GM04504 (cell line): Measurements from ENCODE around the gene MPPE1.
"Not testable (repeated sequence)": the region's sequence is repeated elsewhere in the genome, so short reads cannot be mapped to it uniquely, and the experiment has no call there.

Source experiments
- DNase-seq: peaks from one replicate; pipeline ENCODE4 v3.0.0-alpha.2; 2012; ENCODE audit warnings: low read depth

The MPPE1 gene, protein sequence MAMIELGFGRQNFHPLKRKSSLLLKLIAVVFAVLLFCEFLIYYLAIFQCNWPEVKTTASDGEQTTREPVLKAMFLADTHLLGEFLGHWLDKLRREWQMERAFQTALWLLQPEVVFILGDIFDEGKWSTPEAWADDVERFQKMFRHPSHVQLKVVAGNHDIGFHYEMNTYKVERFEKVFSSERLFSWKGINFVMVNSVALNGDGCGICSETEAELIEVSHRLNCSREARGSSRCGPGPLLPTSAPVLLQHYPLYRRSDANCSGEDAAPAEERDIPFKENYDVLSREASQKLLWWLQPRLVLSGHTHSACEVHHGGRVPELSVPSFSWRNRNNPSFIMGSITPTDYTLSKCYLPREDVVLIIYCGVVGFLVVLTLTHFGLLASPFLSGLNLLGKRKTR

DNA sequence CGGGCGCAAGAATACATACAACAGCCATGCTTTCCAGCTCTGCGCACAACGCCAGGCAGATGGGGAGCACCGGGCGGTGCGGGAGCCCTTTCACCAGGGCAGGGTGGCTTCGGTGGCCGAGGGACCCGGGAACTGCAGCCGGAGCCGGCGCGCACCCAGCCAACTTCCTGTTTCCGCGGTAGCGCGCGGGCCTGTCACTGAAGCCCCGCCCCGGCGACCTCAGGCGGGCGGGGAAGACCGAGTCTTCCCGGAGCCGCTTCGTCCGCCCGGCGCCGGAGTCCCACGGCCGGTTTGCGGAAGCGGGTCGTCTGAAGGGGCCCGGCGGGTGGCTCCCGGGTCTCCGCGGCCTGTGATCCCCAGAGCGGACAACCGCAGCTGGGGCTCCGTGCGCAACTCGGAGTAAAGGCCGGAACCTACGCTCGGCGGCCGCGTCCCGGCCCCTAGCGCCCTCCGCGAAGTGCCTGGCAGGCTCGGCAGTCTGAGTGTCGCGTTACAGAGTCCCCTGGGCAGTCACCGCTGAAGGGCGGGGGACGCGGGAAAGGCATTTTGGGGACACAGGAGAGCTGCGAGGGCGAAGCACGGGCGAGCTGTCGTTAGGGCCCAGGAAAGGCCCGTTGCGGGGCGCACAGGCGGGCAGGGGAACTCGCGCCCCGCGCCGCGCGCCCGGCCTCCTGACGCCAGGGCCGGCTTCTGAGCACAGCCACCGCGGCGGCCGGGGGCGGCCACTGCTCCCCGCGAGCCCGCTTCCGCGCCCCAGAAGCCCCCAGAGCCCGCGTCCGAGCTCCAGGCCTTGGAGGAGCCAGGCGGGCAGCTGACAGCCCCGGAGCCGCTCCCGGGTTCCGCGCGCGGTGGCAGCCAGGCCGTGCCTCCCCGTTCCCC, at the start of gene MPPE1:
MPPE1 (minus strand) TSS at position 136 of the 879 bp plus-strand sequence. CDS start 11,053 bp downstream, outside the sequence.
- peak; percentile 74 for DNase-seq

DNA sequence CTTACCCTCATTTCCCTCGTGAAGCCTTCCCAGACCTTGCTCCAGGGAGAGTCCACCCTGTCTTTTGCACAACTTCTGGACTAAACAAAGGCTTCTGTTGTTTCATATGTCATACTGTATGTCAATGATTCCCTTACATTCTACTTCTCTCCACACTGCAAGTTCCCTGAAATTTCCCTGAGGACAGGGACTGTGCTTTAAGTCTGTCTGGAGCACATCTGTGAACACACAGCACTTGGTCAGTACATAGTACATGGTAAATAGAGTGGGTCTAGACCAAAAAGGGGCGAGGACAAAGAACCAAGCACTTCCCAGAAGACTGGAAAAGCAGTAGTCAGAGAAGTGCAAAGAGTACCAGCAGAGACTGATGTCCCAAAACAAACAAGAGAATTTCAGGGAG, 49.5 kb upstream of the MPPE1 start:
- no peak for DNase-seq

GRCh38 chr18:11956371-11957308, 48.5 kb upstream of the MPPE1 start:
- no peak for DNase-seq

GRCh38 chr18:11955239-11956029, 47.3 kb upstream of the MPPE1 start:
- peak; percentile 77 for DNase-seq

DNA sequence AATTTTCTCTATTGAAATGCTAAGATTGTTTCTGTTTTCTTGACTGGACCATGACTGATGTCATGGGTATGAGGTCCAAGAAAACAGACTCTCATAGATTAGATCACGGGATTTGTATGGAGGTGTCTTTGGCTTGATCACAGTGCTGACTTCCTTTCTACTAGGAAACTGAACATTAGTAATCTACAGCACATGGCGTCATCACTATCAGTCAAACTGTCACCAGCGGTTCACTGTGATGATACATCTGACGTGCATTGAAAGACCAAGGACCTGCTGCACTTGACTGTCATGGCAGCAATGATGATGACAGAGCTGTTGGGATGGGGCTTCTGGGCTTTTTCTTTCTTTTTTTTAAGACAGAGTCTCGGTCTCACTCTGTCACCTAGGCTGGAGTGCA, 45.0 kb upstream of the MPPE1 start:
- DNase-seq = no peak

DNA sequence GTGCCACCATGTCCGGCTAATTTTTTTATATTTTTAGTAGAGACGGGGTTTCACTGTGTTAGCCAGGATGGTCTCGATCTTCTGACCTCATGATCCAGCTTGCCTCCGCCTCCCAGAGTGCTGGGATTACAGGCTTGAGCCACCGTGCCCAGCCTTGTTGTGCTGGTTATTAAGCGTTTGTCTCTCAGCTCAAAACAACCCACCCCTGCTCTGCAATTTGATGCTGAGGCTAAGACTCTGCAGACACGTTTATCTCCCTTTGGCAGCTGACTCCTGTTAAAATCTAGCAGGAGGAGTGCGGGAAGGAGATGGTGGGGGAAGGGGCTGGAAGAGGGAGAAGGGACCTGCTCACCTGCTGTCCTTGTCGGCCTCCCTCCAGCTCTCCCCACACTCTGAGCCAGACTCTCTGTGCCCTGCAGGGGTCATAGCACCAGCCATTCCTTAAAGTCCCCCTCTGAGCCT, 43.3 kb upstream of the MPPE1 start:
- no peak for DNase-seq

DNA sequence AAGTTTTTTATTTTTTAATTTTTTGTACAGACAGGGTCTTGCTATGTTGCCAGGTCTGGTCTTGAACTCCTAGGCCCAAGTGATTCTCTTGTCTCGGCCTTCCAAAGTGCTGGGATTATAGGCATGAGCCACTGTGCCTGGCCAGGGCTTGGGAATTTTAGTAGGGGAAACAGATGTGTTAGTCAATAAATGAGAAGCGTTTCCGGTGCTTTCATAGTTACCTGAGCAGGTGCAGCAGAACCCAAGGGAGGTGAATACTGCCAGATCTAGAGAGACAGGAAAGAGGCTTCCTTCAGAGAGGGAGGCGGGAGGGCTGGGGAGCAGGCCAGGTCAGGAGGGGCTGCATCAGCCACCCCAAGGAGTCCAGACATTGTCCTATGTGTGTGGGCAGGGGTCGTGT, 42.7 kb upstream of the MPPE1 start:
- no peak for DNase-seq

GRCh38 chr18:11948852-11949523, 40.9 kb upstream of the MPPE1 start:
- no peak for DNase-seq

DNA sequence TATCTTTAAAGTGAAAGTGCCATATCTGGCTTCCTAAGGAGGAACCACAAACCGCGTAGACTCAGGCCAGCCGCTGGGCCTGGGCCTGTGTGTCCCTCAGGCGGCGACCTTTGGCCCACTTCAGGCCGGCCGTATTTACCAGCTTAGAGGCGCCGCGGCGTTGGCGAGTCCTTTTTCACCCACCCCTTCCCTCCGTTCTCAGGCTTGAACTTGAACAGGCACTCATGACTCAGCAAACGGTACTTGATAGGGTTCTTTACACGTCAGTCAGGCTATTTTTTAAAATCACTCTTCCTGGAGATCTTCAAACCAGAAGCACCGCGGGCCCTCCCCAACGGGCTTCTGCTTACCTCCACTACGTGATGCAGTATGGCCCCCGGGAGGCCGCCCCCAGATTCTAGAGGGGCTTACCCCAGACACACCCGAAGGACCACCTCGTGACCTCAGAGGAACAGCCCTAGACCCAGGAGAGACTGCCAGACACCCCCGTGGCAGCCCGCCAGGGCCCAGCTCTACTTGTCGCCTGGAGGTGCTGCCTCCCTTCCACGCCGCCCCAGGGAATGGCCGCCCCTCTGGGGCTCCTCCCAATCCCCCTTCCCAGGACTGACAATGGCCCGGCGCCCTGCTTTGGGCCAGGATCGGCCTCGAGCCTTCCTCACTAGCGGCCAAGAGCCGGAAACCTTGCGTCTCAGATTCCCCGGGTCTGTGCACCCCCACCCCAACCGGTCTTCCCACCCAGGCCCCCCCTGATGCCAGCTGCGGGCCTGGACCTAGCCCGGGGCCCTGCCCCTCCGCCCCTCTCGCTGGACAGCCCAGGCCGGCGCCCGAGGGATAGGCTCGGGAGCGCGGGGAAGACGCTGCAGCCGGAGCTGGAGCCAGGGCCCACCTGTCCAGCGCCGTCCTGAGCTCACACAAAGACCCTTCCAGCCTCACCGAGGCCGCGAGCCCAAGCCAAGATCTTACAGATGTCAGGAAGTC, 39.4 kb upstream of the MPPE1 start:
- peak; percentile 95 for DNase-seq

DNA sequence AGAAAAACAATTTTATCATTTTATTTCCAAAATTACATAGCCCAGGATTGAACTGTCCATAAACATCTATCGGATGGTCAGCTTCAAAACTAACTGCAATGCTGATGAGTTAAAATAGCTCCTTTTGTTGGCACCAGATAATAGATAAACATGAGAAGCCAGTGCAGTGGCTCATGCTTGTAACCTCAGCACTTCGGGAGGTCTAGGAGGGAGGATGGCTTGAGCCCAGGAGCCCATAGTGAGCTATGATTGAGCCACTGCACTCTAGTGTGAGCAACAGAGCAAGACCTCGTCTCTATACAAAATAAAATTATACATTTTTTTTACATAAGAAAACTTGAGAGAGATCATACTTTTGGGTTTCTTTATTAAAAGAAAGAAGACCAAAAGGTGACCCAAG, 38.6 kb upstream of the MPPE1 start:
- DNase-seq = no peak

GRCh38 chr18:11945834-11946659, 37.9 kb upstream of the MPPE1 start:
- not testable (repeated sequence) for DNase-seq

- no peak for DNase-seq
Observed at GRCh38 chr18:11944786-11945185, 36.7 kb upstream of the MPPE1 start.

- no peak for DNase-seq
Observed at GRCh38 chr18:11944252-11944651, 36.1 kb upstream of the MPPE1 start.

DNA sequence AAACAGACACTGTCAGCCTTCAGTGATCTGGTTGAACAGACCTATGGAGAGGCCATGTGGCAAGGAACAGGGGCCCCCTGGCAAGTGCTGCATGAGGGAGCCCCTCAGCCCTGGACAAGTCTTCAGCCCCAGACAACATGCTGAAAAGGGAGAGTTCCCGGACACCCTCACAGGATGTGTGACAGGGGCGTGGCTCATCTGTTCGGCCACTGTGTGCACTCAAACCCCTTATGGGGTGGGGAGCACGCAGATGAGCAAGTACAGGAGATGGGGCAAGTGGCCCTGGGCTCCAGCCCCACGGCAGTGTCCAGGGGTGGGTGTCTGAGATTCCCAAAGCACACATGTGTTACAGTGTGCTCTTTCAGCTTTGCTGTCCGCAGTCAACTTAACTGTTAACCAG, 35.4 kb upstream of the MPPE1 start:
- DNase-seq = no peak

DNA sequence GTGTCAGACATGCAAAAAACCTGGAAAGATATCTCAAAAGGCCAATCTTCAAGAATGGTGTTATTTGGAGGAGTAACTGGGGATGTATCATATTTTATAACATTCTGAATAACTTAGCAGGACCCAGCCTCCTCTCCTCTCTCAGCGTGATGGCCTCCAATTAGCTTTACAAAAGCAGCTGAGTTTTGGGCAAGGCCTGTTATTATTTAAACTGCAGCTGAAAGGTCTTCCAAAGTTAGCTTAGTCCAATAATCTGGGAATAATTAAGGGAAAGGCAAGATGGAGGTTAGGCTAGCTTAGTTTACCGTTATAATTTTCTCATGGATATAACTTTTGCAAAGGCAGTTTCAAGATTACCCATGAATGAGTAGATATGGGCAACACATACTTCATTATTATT, 32.8 kb upstream of the MPPE1 start:
- DNase-seq = no peak

- DNase-seq = no peak
Observed at GRCh38 chr18:11937874-11938478, 29.9 kb upstream of the MPPE1 start.

DNA sequence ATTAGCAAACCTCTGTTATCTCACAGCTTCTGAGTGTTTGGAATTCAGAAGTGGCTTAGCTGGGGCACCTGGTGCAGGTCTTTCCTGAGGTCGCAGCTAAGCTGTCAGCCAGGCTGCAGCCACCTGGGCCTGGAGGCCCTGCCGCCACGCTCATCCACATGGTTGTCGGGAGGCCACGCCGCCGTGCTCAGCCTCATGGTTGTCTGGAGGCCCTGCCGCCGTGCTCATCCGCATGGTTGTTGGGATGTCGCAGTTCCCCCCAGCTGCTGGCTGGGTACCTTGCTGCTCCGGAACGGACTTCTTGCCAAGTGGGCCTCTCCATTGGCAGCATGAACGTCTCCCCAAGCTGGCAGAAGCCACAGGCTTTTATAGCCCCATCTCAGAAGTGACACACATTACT, 24.3 kb upstream of the MPPE1 start:
- no peak for DNase-seq

- no peak for DNase-seq
Observed at GRCh38 chr18:11927497-11927896, 19.4 kb upstream of the MPPE1 start.
